Measurements from ENCODE around the gene CBX1. TPM values are rescaled to one million over a fixed set of nuclear protein-coding genes. Genes with fewer than 3 reads are reported as not detected.

CBX1 gene
- total and polyA plus RNA-seq, 2 experiments from 2014 or later = 127 to 223 TPM

DNA sequence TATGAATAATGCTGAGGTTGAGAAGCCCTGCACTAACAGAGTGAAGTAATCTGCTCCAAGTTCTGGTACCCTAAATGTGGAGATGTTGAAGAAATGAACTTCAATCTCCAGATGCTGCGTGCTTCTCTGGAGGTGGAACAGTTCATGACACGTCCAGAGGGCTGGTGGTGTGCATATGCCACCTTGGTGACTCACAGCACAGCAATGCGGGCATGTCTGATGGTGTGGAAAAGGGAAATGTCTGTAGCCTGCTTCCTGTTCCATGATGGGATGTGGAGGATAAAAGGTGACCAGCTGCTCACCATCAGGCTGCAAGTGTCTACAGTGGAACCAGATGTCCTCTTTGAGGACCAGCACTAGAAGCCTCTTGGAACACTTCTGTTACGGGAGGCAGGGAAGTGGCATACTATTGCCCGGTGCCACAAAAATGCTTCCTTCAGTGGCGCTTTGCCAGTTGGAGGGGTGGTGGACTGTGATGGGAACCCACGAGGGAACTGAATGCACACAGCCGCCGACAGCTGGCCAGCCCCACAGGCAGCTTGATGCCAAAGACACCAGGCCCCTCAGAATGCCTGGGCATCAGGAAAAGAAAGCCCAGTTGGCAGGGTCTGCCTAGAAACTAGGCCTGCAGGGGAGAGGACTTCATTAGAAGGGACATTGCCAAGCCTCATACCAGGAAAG lies 26.2 kb upstream of the CBX1 start:
- no peak overlapping the region for H3K4me2 ChIP-seq
- H2AFZ ChIP-seq = no peak overlapping the region
- H3K27ac ChIP-seq (ENCODE audit: low read depth) = no peak overlapping the region
- H4K20me1 ChIP-seq (replicated peaks; ENCODE audit: insufficient read depth) = 0 out of 2 replicates have a peak, but pooled peaks cover 1% of the 10 kb centered on the region
- no peaks in the 10 kb centered on the region for H3K79me2 ChIP-seq (replicated peaks; ENCODE audit: insufficient read depth)
- Mint-ChIP-seq H3K36me3 (ENCODE audit: low read depth) (peaks cover 7% of the 10 kb centered on the region), H3K4me3 (no peak overlapping the region), H3K9me3 (no peaks in the 10 kb centered on the region), H3K4me1 (peaks cover 13% of the 10 kb centered on the region), H3K27me3 (ENCODE audit: insufficient read depth, low read depth, poor library complexity) (peaks cover 8% of the 10 kb centered on the region), H3K27ac (no peak overlapping the region)
- peaks cover 4% of the 10 kb centered on the region; the same call in 1 of the 2 replicates for H3F3A ChIP-seq (replicated peaks; ENCODE audit: low read depth)
- H3K4me1 ChIP-seq (ENCODE audit: insufficient read depth) = peaks cover 10% of the 10 kb centered on the region
- H3K4me3 ChIP-seq = no peak overlapping the region
- TF ChIP-seq NANOG (IDR thresholded peaks at IDR 0.05; ENCODE audit: borderline replicate concordance) (no peak), STAT1 (IDR thresholded peaks at IDR 0.05; ENCODE audit: unreplicated experiment) (no peak), CREB1 (CRISPR knock-in tag; IDR thresholded peaks at IDR 0.05; ENCODE audit: low read depth) (no peak), JUNB (IDR thresholded peaks at IDR 0.05; ENCODE audit: unreplicated experiment) (no peak), EZH2 (IDR thresholded peaks at IDR 0.05; ENCODE audit: low read depth, unreplicated experiment) (no peak), POLR2AphosphoS5 (IDR thresholded peaks at IDR 0.05; ENCODE audit: low read depth) (no peak), EZH2phosphoT487 (IDR thresholded peaks at IDR 0.05; ENCODE audit: unreplicated experiment) (no peak), ZNF331 (CRISPR knock-in tag; IDR thresholded peaks at IDR 0.05; ENCODE audit: low read depth) (no peak), ZNF114 (CRISPR knock-in tag; IDR thresholded peaks at IDR 0.05) (no peak)
- TF ChIP-seq, protein P1, sequence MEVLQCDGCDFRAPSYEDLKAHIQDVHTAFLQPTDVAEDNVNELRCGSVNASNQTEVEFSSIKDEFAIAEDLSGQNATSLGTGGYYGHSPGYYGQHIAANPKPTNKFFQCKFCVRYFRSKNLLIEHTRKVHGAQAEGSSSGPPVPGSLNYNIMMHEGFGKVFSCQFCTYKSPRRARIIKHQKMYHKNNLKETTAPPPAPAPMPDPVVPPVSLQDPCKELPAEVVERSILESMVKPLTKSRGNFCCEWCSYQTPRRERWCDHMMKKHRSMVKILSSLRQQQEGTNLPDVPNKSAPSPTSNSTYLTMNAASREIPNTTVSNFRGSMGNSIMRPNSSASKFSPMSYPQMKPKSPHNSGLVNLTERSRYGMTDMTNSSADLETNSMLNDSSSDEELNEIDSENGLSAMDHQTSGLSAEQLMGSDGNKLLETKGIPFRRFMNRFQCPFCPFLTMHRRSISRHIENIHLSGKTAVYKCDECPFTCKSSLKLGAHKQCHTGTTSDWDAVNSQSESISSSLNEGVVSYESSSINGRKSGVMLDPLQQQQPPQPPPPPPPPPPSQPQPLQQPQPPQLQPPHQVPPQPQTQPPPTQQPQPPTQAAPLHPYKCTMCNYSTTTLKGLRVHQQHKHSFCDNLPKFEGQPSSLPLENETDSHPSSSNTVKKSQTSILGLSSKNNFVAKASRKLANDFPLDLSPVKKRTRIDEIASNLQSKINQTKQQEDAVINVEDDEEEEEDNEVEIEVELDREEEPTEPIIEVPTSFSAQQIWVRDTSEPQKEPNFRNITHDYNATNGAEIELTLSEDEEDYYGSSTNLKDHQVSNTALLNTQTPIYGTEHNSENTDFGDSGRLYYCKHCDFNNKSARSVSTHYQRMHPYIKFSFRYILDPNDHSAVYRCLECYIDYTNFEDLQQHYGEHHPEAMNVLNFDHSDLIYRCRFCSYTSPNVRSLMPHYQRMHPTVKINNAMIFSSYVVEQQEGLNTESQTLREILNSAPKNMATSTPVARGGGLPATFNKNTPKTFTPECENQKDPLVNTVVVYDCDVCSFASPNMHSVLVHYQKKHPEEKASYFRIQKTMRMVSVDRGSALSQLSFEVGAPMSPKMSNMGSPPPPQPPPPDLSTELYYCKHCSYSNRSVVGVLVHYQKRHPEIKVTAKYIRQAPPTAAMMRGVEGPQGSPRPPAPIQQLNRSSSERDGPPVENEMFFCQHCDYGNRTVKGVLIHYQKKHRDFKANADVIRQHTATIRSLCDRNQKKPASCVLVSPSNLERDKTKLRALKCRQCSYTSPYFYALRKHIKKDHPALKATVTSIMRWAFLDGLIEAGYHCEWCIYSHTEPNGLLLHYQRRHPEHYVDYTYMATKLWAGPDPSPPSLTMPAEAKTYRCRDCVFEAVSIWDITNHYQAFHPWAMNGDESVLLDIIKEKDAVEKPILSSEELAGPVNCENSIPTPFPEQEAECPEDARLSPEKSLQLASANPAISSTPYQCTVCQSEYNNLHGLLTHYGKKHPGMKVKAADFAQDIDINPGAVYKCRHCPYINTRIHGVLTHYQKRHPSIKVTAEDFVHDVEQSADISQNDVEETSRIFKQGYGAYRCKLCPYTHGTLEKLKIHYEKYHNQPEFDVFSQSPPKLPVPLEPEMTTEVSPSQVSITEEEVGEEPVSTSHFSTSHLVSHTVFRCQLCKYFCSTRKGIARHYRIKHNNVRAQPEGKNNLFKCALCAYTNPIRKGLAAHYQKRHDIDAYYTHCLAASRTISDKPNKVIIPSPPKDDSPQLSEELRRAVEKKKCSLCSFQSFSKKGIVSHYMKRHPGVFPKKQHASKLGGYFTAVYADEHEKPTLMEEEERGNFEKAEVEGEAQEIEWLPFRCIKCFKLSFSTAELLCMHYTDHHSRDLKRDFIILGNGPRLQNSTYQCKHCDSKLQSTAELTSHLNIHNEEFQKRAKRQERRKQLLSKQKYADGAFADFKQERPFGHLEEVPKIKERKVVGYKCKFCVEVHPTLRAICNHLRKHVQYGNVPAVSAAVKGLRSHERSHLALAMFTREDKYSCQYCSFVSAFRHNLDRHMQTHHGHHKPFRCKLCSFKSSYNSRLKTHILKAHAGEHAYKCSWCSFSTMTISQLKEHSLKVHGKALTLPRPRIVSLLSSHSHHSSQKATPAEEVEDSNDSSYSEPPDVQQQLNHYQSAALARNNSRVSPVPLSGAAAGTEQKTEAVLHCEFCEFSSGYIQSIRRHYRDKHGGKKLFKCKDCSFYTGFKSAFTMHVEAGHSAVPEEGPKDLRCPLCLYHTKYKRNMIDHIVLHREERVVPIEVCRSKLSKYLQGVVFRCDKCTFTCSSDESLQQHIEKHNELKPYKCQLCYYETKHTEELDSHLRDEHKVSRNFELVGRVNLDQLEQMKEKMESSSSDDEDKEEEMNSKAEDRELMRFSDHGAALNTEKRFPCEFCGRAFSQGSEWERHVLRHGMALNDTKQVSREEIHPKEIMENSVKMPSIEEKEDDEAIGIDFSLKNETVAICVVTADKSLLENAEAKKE (CRISPR knock-in tag; IDR thresholded peaks at IDR 0.05) = no peak
- TF ChIP-seq, protein P2, sequence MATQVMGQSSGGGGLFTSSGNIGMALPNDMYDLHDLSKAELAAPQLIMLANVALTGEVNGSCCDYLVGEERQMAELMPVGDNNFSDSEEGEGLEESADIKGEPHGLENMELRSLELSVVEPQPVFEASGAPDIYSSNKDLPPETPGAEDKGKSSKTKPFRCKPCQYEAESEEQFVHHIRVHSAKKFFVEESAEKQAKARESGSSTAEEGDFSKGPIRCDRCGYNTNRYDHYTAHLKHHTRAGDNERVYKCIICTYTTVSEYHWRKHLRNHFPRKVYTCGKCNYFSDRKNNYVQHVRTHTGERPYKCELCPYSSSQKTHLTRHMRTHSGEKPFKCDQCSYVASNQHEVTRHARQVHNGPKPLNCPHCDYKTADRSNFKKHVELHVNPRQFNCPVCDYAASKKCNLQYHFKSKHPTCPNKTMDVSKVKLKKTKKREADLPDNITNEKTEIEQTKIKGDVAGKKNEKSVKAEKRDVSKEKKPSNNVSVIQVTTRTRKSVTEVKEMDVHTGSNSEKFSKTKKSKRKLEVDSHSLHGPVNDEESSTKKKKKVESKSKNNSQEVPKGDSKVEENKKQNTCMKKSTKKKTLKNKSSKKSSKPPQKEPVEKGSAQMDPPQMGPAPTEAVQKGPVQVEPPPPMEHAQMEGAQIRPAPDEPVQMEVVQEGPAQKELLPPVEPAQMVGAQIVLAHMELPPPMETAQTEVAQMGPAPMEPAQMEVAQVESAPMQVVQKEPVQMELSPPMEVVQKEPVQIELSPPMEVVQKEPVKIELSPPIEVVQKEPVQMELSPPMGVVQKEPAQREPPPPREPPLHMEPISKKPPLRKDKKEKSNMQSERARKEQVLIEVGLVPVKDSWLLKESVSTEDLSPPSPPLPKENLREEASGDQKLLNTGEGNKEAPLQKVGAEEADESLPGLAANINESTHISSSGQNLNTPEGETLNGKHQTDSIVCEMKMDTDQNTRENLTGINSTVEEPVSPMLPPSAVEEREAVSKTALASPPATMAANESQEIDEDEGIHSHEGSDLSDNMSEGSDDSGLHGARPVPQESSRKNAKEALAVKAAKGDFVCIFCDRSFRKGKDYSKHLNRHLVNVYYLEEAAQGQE (IDR thresholded peaks at IDR 0.05; ENCODE audit: unreplicated experiment) = no peak
- TF ChIP-seq, protein P3, sequence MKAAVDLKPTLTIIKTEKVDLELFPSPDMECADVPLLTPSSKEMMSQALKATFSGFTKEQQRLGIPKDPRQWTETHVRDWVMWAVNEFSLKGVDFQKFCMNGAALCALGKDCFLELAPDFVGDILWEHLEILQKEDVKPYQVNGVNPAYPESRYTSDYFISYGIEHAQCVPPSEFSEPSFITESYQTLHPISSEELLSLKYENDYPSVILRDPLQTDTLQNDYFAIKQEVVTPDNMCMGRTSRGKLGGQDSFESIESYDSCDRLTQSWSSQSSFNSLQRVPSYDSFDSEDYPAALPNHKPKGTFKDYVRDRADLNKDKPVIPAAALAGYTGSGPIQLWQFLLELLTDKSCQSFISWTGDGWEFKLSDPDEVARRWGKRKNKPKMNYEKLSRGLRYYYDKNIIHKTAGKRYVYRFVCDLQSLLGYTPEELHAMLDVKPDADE (IDR thresholded peaks at IDR 0.05) = no peak
- TF ChIP-seq, protein P4, sequence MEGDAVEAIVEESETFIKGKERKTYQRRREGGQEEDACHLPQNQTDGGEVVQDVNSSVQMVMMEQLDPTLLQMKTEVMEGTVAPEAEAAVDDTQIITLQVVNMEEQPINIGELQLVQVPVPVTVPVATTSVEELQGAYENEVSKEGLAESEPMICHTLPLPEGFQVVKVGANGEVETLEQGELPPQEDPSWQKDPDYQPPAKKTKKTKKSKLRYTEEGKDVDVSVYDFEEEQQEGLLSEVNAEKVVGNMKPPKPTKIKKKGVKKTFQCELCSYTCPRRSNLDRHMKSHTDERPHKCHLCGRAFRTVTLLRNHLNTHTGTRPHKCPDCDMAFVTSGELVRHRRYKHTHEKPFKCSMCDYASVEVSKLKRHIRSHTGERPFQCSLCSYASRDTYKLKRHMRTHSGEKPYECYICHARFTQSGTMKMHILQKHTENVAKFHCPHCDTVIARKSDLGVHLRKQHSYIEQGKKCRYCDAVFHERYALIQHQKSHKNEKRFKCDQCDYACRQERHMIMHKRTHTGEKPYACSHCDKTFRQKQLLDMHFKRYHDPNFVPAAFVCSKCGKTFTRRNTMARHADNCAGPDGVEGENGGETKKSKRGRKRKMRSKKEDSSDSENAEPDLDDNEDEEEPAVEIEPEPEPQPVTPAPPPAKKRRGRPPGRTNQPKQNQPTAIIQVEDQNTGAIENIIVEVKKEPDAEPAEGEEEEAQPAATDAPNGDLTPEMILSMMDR (conservative IDR thresholded peaks at IDR 0.05; ENCODE audit: low read depth in 2 of 2) = no peak
- DNase-seq (ENCODE audit: low spot score) (no peak), ATAC-seq (no peak)
- H3K36me3 ChIP-seq (ENCODE audit: insufficient read depth) = peaks cover 2% of the 10 kb centered on the region; the same call in 1 of the 2 replicates
- no peaks in the 10 kb centered on the region for H3K27me3 ChIP-seq (ENCODE audit: insufficient read depth)
- H3K9me2 ChIP-seq (ENCODE audit: insufficient read depth) = no peaks in the 10 kb centered on the region

All from GM23338 (cell line).